HG03196 (cell line): Measurements from ENCODE around the gene MAPK8IP2.
"Not testable (repeated sequence)": the region's sequence is repeated elsewhere in the genome, so short reads cannot be mapped to it uniquely, and the experiment has no call there.

Experiments
- ATAC-seq: cut with Tn5 transposase; IDR thresholded peaks from one replicate; pipeline ENCODE4 v1.9.1; 2021; ENCODE audit not compliant: unreplicated experiment

MAPK8IP2 gene

DNA sequence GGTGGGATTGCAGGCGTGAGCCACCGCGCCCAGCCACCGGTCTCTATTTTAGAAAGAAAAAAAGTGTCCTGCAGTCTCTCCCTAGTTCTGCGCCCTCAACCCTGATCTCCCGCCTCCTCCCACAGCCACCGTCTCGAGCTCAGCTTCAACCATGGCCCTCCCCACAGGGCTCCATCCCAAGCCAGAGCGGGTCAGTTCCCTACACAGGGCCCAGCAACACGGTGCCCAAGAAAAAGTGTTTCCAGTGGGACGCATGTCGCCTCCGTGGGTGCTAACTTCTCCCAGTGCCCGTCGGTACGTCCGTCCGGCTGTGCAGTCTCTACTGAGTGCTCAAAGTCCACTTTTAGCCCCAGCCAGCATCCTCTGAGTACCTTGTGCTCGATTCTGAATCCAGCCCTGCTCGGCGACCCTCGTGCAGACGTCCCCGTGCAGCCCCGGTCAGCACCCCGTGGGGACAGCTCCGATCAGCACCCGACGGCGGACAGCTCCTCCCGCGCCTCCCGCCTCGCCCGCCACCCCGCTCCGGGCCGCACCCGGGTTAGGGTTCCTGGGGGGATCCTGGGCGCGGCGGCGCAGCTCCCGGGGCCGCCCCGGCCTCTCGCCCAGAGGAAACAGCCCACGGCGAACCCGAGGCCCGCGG, 657 bp upstream of the MAPK8IP2 start:
- no peak for ATAC-seq

DNA sequence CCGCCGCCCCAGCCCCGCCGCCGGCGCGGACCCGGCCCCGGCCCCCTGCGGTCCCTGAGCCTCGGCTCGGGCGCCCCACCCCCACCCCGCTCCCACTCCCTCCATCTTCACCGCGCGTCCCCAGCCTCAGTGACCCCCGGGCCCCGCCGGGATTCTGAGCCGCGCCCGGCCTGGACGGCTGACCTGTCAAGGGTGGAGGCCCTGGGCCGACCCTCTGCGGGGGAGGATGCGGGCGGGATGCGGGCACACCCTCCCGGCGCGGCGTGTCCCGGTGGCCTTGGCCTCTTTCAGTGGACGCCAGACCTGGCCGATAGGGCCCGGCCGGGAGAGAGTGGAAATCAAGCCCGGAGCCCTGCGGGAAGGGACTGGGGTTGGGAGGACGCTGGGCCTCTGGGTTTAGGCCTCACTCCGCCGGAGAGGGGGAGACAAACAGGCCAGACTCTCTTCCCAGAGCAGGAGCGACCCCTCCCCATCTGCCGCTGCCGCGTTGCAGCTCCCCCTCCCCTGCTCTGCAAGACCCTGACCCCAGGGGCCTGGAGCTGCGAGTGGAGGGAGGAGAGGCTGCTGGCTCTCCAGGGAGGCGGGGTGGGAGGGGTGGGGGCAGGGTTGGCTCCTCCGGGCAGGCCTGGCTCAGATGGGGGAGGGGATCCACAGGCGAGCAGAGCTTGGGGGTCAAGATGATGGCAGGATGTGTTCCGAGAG, 525 bp downstream of the MAPK8IP2 start:
- no peak for ATAC-seq

DNA sequence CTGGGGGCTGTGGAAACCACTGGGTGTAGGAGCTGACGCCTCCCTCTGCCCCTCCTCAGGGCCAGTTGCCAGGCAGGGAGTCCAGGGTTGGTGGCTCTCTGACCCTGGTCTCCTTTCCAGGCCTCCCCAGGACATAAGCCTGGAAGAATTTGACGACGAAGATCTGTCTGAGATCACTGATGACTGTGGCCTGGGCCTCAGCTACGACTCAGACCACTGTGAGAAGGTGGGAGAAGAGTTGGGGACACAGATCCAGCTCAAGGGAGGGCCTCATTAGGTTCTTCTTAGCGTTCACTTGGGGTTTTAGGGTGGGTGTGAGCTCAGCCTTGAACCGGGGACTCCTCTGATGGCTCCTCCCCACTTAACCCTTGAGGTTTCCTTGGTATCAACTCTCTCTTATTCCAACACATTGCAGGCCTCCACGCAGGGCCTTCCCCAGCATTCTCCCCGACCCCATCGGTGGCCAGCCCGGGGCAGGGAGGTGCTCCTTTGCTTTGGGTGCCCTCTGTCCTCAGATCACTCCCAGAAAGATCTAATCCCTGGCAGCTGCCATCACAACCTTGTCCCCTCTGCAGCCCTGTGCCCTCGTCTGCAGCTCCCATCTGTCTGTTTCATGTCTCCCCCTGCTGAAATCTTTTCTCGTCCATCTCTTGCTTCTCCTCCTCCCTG, 1.2 kb downstream of the MAPK8IP2 start:
- ATAC-seq: no peak

DNA sequence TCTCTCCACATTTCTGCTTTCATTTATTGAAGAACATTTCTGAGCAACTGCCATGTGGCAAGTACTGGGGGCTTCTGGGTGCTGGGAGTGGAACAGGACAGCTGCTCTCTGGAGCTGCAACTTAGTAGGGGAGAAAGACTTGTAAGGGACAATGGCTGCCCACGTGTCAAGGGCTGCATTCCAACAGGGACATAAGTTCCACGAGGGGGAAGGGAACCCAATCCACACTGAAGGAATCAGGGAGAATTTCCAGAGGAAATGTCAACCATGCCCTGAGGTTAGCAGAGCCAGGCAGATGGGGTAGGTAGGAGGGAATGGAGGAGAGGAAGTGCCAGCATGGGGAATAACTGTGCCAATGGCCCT, 1.7 kb downstream of the MAPK8IP2 start:
- ATAC-seq: no peak

DNA sequence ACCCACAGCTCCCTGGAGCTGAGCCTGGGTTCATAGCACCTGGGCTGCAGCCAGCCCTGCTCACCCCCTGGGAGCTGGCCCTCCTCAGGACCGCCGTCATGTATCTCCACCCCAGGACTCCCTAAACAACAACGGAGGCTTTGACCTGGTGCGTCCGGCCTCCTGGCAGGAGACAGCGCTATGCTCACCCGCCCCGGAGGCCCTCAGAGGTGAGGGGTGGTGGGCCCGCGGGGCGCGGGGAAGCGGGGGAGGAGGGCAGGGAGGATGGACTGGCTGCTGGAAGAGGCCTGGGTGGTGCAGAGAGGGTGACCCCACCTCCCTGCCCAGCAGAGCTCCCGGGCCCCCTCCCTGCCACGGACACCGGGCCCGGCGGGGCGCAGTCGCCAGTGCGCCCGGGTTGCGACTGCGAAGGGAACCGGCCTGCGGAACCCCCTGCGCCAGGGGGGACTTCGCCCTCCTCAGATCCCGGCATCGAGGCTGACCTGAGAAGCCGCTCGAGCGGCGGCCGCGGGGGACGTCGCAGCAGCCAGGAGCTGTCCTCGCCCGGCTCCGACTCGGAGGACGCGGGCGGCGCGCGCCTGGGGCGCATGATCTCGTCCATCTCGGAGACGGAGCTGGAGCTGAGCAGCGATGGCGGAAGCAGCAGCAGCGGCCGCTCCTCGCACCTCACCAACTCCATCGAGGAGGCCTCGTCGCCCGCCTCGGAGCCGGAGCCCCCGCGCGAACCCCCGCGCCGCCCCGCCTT, 3.1 kb downstream of the MAPK8IP2 start:
- no peak for ATAC-seq

DNA sequence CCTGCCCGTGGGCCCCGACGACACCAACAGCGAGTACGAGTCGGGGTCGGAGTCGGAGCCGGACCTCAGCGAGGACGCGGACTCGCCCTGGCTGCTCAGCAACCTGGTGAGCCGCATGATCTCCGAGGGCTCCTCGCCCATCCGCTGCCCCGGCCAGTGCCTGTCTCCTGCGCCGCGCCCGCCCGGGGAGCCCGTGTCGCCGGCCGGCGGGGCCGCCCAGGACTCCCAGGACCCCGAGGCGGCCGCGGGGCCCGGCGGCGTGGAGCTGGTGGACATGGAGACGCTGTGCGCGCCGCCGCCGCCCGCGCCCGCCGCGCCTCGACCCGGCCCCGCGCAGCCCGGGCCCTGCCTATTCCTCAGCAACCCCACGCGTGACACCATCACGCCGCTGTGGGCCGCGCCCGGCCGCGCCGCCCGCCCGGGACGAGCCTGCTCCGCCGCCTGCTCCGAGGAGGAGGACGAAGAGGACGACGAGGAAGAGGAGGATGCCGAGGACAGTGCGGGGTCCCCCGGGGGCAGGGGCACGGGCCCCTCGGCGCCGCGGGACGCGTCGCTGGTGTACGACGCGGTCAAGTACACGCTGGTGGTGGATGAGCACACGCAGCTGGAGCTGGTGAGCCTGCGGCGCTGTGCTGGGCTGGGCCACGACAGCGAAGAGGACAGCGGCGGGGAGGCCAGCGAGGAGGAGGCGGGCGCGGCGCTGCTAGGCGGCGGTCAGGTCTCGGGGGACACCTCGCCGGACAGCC, 3.8 kb downstream of the MAPK8IP2 start:
- no peak for ATAC-seq

DNA sequence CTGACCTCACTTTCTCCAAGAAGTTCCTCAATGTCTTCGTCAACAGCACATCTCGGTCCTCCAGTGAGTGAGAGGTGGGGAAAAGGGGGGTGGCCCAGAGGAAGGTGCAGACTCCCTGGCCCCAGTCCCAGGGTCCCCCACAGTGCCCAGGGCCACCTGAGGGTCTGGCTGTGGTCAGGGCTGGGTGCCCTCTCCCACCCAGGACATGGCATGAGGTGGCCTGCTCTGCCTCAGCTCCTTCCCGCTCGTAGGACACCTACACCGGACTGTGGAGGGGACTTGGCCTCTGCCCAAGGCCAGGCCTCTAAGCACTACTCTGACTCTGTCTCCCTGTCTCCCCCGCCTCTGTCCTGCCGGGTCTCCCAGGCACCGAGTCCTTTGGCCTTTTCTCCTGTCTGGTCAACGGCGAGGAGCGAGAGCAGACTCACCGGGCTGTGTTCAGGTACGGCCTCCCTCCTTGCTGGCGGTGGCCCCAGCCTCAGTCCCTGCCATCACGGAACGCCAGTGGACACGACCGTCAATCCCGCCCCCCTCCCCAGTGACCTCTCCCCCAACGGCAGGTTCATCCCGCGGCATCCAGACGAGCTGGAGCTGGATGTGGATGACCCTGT, 4.5 kb downstream of the MAPK8IP2 start:
- ATAC-seq: no peak

DNA sequence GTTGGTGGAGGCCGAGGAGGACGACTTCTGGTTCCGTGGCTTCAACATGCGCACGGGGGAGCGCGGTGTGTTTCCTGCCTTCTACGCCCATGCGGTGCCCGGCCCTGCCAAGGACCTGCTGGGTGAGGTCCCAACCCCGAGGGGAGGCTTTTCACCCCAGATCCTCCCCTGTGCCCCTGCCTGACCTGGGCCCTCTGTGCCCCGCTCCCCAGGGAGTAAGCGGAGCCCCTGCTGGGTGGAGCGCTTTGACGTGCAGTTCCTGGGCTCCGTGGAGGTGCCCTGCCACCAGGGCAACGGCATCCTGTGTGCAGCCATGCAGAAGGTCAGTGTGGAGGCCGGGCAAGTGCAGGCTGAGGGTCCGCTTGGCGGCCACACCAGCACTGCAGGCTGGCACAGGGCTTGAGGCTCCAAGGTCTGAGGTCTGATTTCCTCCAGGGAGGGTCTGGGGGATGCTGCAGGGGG, 5.1 kb downstream of the MAPK8IP2 start:
- ATAC-seq: no peak

DNA sequence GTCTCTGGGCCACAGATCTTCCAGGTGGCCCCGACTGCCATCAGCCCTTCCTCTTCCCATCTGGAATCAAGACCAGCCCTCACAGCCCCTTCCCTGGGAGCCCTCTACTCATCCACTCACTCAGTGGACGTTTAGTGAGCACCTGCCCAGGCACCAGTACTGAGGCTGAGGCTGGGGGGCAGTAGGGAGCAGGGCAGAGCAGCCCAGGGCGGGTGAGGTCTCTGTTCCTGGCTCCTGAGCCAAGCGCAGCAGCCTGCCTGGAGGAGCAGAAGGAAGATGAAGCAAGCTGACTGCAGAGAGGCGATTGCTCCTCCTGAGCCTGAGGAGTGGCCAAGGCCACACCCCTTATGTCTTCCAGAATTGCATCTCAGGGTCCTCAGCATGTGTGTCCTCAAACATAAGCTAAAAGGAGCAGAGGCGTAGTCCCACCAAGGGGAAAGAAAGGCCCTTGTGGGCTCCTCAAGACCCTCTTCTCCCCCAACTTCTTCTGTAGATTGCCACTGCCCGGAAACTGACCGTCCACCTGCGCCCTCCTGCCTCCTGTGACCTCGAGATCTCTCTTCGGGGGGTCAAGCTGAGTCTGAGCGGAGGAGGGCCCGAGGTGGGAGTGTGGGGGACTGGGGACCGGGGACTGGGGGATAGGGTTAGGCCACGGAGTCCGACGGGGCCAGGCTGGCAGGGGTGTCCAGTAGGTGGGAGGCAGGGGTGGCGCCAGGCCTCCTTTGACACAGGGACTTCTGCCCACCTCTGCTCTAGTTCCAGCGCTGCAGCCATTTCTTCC, 5.8 kb downstream of the MAPK8IP2 start:
- ATAC-seq: no peak

DNA sequence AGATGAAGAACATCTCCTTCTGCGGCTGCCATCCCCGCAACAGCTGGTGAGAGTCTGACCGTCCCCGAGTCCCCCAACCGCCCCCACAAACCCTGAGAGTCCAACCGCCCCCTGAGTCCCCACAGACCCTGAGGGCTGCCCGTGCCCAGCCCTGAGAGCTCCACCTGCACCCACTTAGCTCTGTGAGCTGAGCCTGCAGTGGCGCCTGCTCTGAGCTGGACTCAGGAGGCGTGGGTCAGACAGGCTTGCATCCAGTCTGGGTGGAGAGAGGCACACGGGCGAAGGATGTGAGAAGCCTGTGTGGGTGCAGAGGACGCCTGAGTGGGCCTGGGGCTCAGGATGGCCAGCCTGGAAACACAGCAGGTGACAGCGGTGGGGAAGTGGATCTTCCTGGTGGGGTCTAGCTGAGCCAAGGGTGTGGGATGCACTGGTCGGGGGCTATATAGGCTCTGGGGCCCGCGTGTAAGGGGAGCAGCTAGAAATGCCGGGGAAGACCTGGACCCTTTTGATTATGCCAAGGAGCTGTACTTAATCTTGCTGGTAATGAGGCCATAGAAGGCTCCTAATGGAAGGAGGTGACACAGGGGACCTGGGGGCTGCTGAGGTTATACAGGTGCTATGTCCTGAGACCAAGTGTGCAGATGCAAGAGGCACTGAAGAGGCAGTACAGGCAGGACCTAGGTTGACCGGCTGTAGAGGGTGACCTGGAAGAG, 6.5 kb downstream of the MAPK8IP2 start:
- no peak for ATAC-seq

DNA sequence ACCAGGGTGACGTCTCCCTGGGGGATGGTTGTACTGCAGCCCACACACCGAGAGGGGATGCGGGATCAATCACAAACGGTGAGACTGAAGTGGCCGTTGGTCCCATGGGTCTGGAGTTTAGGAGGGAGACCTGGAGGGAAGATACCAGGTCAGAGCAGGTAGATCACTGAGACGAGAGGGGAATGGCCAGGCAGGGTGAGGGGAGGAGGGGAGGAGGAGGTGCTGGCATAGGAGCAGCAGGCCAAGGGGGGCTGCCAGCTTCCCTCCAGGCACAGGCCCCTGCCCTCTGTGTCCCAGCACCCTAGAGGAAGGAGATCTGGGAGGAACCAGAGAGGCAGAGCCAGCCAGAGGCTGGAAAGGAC, 7.0 kb downstream of the MAPK8IP2 start:
- ATAC-seq: no peak

DNA sequence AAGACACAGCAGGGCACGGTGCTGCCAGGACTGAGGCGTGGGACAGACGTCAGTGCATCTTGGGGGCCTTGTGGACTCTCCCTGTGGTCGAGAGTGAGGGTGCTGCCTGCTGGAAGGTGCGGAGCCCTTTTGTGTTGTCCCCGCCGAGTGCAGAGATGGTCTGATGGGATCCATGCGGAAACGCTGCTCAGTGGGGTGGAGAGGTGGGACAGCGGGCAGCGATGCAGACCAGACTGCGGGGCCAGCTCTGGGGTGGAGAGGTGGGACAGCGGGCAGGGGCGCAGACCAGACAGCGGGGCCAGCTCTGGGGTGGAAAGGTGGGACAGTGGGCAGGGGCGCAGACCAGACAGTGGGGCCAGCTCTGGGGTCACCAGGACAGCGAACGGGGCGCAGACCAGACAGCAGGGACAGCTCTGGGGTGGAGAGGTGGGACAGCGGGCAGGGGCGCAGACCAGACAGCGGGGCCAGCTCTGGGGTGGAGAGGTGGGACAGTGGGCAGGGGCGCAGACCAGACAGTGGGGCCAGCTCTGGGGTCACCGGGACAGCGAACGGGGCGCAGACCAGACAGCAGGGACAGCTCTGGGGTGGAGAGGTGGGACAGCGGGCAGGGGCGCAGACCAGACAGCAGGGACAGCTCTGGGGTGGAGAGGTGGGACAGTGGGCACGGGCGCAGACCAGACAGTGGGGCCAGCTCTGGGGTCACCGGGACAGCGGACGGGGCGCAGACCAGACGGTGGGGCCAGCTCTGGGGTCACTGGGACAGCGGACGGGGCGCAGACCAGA, 7.7 kb downstream of the MAPK8IP2 start:
- ATAC-seq: not testable (repeated sequence)

DNA sequence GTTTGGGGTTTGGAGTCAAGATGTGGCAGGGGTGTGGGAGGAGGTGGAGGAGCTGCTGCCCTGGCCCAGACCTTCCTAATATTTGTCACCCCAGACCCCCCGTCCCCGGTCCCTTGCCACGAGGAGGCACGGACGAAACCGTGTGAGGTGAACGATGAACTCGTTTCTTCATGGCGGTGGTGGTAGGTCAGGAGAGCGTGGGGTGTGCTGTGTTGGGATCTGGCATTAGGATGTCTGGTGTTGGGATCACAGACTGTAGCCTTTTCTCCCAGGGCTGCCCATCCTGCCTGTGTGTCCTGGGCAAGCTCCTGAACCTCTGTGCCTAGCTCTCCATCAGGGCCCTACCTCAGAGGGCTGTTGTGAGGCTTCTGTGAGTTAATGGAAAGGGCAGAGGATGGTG, 8.4 kb downstream of the MAPK8IP2 start:
- no peak for ATAC-seq

DNA sequence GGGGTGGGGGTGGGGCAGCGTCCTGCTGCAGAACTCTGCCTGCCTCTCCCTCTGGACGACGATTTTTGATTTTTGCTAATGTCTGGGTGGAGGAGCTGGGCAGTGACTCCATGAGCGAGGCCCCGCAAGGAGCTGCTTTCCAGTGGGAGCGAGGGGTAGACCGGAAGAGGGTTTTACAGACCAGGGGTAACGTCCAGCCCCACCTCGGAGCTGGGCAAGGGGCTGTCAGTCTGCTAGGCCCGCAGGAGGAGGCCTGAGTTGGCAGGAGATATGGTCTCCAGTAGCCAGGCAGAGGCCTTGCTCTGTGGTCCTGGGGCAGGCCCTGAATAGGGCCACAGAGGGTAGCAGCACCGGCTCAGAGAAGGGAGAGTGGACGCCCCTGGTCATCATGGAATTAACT, 9.0 kb downstream of the MAPK8IP2 start:
- no peak for ATAC-seq

DNA sequence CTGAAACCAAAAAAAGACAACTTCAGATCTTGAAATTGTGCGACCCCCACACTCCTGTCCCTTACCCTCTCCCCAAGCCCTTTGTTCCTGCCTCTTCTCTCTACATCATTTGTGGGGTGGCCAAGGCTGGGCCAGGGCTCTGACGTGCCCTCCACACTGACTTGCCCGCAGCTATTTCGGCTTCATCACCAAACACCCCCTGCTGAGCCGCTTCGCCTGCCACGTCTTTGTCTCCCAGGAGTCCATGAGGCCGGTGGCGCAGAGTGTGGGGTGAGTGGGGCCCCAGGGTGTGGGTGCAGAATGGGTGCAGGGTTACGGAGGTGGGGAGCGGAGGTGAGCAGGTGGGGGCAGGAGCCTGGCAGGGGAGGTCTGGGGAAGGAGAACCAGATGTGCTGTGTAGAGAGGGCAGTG, 9.5 kb downstream of the MAPK8IP2 start:
- ATAC-seq: no peak

DNA sequence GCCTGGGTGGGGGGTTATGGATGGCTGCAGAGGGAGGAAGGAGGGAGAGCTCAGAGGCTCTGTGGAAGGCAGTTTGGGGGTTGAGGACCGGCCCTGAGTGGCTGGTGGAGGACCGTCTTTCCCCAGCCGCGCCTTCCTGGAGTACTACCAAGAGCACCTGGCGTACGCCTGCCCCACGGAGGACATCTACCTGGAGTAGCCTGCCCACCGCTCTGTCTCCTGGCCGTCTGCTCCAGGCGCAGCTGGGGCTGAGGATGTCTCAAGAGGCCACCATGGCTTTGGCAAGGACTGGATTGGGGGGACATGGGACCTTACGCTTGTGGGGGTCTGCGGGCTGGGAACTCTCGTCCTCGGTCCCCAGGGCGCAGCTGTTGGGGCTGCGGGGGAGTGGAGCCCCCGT, 10.0 kb downstream of the MAPK8IP2 start:
- no peak for ATAC-seq

DNA sequence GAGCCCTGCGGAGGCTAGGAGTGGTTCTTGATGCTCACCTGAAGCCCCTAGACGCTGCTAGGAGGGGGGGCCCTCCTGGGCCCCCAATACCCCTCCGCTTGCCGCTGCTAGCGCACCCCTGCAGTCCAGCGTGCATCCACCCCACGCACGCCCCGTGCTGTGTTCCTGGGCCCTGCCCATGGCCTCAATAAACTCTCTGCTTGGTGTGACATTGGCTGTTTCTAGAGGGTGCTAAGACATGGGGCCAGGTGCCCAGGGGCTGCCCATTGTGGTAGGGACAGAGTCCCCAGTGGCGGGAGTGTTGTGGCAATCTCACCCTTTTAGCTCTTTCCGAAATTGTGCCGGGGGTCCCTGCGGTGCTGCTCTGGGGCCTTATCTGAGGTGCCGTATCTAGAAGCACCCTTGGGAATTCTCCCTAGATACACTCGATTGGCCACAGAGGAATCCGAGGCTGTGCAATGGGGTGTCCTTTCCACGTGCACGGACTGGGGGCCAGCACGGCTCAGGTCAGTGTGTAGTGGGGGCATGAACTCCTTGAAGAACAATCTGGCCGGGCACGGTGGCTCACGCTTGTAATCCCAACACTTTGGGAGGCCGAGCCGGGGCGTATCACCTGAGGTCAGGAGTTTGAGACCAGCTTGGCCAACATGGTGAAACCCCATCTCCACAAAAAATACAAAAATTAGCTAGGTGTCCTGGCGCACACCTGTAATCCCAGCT, 10.9 kb downstream of the MAPK8IP2 start:
- ATAC-seq: no peak

DNA sequence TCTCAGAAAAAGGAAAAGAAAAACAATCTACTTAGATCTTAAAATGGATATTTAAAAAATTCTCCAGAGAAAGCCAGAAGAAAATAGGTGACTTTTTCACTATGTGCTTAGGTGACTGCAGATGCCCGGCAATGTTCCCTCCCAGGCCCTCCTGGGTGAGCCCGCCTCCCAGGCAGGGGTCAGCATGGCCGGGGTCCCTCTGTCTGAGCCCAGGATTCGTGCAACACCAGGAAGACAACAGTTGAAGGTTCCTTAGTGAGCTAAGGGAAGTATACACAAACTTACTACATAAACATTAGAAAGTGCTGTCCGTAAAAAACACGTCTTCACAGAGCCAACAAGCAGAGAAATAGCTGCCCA, 11.6 kb downstream of the MAPK8IP2 start:
- no peak for ATAC-seq
